HS-5 (cell line): ENCODE measurements around the gene PRKCQ.

Experiments
- DNase-seq: peaks from one replicate; pipeline ENCODE4 v3.0.0-alpha.2; 2012; ENCODE audit warnings: low read depth

Gene PRKCQ

GRCh38 chr10:6520138-6520537, 59.9 kb downstream of the PRKCQ start:
- DNase-seq, result no peak

GRCh38 chr10:6518791-6519429, 61.2 kb downstream of the PRKCQ start:
- no peak for DNase-seq

- DNase-seq, result no peak
Observed at GRCh38 chr10:6516929-6517284, 63.2 kb downstream of the PRKCQ start.

DNA sequence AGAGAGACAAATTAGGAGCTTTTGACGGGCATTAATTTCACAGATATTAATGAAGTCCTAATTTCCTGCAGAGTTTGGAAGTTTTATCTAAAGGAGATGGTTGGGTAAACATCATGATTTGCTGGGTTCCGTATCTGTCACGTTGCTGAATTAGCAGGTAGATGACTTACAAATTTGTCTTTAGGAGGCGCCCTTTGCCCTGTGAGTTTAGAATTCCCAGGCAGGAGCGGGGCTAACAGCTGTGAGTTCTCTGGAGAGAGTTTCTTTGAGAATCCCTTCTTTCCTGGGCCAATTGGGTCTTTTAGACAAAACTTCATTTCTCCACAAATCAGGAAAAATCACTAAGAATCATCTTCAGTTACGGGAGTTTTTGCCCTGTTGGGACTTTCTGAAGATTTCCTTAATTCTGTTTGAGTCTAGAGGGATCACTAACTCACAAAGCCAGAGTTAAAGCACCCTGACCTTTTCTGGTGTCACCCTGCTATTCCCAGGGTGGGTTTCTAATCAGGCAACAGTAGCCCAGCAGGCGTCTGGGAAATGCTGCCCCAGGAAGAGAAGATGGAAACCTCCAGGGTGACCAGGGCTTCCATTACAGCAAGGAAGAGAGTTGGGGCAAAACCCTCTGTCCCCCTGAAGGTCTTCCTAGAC, 63.7 kb downstream of the PRKCQ start:
- no peak for DNase-seq

GRCh38 chr10:6514844-6515780, 65.0 kb downstream of the PRKCQ start:
- no peak for DNase-seq

DNA sequence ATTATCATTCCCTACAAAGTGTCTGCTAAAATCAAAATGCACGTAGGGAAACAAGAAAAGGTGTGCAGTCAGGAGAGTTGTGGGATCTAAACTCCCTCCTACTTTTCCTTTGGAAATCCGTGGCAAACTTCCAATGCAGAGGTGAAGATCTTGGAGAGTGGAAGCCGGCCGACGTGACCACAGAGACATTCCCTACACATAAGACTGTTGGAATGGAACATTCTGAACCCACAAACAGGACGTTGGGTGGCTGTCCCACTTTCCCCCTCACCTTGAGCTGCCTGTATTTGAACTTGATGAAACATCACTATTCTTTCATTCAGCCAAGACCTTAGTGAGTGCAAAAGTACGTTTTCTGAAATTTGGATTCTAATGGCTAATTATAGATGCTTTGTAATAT, 65.9 kb downstream of the PRKCQ start:
- DNase-seq, result no peak

- DNase-seq, result no peak
Observed at GRCh38 chr10:6513476-6513875, 66.6 kb downstream of the PRKCQ start.

DNA sequence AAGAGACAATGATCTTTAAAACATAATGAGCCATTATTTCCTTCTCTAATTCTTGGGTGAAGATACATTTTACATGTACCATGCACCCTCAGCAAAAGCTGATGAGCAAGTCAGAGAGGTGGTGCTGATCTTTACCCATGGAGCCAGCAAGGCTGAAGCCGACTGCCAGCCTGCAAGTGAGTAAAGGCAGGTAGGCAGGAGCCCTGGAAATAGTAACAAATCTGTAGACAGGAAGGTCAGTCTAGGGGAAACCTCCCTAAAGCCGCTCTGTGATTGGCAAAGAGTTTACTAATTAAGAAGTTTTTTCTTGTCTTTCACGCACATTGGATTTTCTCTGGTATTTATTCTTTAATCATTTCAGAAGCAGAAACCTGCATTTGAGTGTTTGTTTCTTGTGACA, 67.9 kb downstream of the PRKCQ start:
- DNase-seq, result no peak

DNA sequence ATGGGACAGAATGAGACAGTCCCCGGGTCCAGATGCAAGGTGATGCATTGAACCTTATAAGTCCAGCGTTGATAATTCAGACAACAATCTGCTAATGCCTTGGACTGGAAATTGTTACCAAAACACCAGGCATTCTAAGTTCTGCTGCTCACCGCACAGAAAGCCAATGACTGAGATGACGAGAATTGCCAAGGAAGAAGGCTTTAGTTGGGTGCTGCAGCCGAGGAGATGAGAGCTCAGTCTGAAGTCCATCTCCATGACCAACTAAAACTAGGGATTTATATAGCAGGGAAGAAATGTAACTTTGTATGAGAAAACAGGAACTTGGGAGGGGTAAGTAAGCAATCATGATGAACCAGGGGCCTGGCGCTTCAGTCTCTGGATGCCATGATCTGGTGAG, 68.7 kb downstream of the PRKCQ start:
- no peak for DNase-seq

- DNase-seq, result no peak
Observed at GRCh38 chr10:6507311-6507710, 72.8 kb downstream of the PRKCQ start.

GRCh38 chr10:6505300-6505699, 74.8 kb downstream of the PRKCQ start:
- DNase-seq, result no peak

GRCh38 chr10:6504296-6504695, 75.8 kb downstream of the PRKCQ start:
- DNase-seq, result no peak

- DNase-seq, result no peak
Observed at GRCh38 chr10:6503171-6503570, 76.9 kb downstream of the PRKCQ start.

DNA sequence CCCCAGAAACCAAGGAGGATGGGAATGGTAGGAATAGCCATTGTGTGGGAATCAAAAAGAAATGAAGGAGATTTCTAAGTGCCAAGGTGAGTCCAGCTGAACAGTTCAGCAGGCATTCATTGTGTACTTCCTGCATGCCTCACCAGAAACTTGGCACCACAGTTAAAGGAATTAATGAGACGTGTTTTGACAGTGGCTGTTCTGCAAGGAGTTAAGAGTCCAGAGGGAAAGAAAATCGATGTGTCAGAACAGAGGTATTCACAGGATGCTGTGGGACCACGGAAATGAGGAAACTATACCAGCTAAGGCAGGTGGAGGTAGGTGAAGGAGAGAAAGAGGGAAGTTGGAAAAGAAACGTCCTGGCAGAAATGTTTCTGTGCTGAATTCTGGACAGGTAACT, 78.1 kb downstream of the PRKCQ start:
- no peak for DNase-seq

- no peak for DNase-seq
Observed at GRCh38 chr10:6499974-6500373, 80.1 kb downstream of the PRKCQ start.

- no peak for DNase-seq
Observed at GRCh38 chr10:6498771-6499170, 81.3 kb downstream of the PRKCQ start.

DNA sequence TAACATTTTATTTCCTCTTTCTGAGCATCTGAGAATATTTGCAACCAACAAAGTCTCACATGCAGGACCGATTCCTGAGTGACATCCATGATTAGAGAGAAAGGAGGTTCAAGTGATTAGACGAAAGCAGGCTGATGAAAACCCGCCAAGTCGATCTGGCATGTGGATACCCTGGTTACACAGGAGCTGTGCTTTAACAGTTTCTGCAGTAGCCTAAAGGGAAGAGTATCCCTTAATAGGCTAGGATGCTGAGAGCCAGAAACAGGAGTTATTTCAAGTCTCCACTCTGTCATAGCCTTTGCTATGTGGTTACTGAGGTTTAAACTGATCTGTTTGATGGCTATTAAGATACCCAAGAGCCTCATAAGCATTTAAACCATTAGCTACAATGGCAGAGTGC, 82.5 kb downstream of the PRKCQ start:
- no peak for DNase-seq

DNA sequence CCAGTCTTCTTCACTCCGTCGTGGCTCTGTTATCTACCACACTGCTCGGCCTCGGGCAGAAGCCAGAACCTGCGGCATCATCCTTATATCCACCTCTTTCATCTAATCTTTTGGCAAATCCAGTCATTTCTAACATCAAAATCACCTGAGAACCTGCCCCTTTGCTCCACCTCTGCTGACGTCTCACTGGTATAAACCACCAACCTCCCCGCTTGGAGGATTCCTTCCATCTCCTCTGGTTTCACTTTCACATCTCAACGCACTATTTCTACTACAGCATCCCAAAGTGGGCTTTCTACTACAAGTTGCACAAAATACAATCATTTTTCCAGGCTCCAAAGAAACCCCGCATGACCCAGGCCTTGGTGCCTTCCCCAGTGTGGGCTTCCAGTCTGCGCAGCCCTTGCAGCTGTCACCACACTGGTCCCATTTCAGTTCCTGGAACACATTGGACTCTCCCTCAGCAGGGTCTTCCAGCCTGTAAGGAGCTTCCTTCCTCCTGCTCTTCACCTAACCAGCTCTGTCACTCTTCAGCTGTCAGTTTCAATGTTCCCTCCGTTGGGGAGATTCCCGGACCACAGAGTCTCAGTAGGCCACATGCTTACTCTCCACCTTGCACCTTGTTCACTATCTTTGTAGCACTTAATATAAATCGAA, 85.0 kb downstream of the PRKCQ start:
- DNase-seq, result no peak

DNA sequence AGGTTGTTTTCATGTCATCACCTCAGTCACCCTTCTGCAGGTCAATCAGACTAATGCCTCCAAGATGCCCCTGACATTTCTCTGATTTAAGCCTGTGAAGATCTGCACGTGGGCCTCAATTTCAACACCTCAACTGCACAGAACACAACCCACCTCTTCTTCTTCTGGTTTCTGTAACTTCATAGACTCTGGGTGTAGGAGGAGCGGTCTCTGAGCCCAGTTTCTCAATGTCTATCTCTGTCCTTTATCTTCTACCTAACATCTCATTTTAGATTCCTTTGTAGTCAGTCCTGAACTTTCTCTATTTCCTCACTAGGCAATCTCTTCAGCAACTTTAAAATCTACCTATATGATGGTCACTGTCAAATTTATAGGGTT, 85.6 kb downstream of the PRKCQ start:
- no peak for DNase-seq

DNA sequence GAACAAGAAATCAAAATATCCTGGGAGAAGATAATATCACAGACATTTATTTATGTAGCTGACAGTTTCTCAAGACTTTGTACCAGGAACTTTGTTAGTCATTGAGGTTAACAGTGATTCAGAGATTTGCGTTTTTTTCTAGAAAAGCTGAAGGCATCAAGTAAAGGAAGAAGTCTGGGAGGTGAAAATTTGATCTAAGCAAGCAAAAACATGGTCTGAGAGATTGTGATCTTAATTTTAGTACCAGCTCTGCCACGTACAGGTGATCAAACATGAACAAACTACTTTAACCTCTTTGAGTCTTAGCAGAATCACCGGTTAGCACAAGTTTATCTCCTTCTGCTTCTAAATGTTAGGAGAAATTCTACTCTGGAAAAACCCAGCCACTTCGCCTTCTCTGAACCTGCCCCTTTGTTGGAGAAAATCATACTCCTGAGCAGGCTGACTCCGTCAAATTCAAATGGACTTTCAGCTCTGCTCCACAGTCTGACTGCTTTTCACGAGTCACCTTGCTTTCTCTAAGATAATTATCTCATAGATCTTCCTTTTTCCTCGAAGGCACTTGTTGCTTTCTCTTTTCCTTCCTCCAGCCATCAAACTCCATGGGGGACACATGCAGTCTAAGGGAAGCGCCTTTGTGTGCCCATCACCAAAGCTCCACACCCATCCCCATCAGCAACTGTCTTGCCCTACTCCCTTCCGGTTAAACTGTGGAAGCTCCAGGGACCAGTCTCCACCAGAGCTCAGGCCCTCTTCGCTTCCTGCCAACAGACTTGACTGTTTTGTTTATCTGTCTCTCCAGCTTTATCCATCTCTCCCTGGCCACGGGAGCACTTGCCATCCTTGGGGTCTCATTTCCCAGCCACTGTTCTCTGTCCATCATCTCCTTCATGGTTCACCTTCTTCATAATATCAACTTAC, 86.3 kb downstream of the PRKCQ start:
- no peak for DNase-seq

GRCh38 chr10:6492896-6493295, 87.2 kb downstream of the PRKCQ start:
- no peak for DNase-seq
